ENCODE results near the gene DNASE1L1. TPM values are rescaled to one million over a fixed set of nuclear protein-coding genes. Genes with fewer than 3 reads are reported as not detected.
A peak's percentile ranks its signal among the peaks of the same experiment; 100 is the strongest.

The DNASE1L1 gene
- total and polyA plus RNA-seq, 2 of the 13 experiments (the other 11 are each of a cell fraction or from before 2014, with no cell fraction given), result 4.7 to 12.3 TPM

DNA sequence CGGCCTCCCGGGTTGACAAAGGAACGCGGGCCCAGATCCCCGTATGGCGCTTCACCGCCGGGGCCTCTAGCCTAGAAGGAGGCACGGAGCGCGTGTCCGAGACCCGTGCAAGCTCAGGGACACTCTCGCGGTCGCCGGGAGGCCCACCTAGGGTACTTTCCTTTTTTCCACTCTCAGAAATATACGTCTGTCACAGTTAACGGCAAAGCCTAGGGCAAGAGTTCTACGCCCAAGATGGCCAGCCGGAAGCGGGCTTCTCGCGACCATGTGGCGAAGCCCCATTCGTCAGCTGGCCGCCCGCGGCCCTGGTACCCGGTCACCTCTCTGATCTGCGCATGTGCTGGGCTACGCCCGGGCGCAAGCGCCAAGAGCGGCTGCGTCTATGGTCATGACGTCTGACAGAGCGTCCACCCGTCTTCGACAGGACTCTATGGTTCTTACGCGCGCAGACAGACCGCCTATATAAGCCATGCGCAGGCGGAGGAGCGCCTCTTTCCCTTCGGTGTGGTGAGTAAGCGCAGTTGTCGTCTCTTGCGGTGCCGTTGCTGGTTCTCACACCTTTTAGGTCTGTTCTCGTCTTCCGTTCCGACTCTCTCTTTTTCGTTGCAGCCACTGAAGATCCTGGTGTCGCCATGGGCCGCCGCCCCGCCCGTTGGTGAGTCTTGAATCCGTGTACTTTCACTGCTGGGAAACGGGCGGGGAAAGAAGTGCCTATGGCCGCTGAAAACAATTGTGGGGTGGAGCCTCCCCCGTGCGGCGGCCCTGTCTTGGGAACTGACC is 11.0 kb downstream of the DNASE1L1 start, which contains the start of gene RPL10 (continued):
- TF ChIP-seq, protein P1, sequence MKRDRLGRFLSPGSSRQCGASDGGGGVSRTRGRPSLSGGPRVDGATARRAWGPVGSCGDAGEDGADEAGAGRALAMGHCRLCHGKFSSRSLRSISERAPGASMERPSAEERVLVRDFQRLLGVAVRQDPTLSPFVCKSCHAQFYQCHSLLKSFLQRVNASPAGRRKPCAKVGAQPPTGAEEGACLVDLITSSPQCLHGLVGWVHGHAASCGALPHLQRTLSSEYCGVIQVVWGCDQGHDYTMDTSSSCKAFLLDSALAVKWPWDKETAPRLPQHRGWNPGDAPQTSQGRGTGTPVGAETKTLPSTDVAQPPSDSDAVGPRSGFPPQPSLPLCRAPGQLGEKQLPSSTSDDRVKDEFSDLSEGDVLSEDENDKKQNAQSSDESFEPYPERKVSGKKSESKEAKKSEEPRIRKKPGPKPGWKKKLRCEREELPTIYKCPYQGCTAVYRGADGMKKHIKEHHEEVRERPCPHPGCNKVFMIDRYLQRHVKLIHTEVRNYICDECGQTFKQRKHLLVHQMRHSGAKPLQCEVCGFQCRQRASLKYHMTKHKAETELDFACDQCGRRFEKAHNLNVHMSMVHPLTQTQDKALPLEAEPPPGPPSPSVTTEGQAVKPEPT (CRISPR knock-in tag; IDR thresholded peaks at IDR 0.05; ENCODE audit: low read depth), result no peak
- TF ChIP-seq ZNF331 (CRISPR knock-in tag; IDR thresholded peaks at IDR 0.05), result peak; percentile 73
- no peak for TF ChIP-seq RBAK (CRISPR knock-in tag; IDR thresholded peaks at IDR 0.05)
- peak; percentile 43; the same call in 1 of the 2 replicates for TF ChIP-seq TBX2 (CRISPR knock-in tag; IDR thresholded peaks at IDR 0.05; ENCODE audit: borderline replicate concordance)
- TF ChIP-seq, protein P2, sequence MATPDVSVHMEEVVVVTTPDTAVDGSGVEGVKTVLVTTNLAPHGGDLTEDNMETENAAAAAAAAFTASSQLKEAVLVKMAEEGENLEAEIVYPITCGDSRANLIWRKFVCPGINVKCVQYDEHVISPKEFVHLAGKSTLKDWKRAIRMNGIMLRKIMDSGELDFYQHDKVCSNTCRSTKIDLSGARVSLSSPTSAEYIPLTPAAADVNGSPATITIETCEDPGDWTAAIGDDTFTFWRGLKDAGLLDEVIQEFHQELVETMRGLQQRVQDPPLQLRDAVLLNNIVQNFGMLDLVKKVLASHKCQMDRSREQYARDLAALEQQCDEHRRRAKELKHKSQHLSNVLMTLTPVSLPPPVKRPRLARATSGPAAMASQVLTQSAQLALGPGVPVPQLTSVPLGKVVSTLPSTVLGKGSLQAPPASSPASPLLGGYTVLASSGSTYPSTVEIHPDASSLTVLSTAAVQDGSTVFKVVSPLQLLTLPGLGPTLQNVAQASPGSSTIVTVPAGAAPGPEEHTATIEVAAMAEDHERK (CRISPR knock-in tag; IDR thresholded peaks at IDR 0.05; ENCODE audit: low read depth), result peak; percentile 70
- TF ChIP-seq ZNF547 (CRISPR knock-in tag; IDR thresholded peaks at IDR 0.05), result no peak
- TF ChIP-seq KDM2A (CRISPR knock-in tag; IDR thresholded peaks at IDR 0.05; ENCODE audit: borderline replicate concordance, low read depth), result no peak
- TF ChIP-seq, protein P3, sequence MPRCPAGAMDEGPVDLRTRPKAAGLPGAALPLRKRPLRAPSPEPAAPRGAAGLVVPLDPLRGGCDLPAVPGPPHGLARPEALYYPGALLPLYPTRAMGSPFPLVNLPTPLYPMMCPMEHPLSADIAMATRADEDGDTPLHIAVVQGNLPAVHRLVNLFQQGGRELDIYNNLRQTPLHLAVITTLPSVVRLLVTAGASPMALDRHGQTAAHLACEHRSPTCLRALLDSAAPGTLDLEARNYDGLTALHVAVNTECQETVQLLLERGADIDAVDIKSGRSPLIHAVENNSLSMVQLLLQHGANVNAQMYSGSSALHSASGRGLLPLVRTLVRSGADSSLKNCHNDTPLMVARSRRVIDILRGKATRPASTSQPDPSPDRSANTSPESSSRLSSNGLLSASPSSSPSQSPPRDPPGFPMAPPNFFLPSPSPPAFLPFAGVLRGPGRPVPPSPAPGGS (CRISPR knock-in tag; IDR thresholded peaks at IDR 0.05), result no peak
- TF ChIP-seq, protein P4, sequence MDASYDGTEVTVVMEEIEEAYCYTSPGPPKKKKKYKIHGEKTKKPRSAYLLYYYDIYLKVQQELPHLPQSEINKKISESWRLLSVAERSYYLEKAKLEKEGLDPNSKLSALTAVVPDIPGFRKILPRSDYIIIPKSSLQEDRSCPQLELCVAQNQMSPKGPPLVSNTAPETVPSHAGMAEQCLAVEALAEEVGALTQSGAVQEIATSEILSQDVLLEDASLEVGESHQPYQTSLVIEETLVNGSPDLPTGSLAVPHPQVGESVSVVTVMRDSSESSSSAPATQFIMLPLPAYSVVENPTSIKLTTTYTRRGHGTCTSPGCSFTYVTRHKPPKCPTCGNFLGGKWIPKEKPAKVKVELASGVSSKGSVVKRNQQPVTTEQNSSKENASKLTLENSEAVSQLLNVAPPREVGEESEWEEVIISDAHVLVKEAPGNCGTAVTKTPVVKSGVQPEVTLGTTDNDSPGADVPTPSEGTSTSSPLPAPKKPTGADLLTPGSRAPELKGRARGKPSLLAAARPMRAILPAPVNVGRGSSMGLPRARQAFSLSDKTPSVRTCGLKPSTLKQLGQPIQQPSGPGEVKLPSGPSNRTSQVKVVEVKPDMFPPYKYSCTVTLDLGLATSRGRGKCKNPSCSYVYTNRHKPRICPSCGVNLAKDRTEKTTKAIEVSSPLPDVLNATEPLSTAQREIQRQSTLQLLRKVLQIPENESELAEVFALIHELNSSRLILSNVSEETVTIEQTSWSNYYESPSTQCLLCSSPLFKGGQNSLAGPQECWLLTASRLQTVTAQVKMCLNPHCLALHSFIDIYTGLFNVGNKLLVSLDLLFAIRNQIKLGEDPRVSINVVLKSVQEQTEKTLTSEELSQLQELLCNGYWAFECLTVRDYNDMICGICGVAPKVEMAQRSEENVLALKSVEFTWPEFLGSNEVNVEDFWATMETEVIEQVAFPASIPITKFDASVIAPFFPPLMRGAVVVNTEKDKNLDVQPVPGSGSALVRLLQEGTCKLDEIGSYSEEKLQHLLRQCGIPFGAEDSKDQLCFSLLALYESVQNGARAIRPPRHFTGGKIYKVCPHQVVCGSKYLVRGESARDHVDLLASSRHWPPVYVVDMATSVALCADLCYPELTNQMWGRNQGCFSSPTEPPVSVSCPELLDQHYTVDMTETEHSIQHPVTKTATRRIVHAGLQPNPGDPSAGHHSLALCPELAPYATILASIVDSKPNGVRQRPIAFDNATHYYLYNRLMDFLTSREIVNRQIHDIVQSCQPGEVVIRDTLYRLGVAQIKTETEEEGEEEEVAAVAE (CRISPR knock-in tag; IDR thresholded peaks at IDR 0.05; ENCODE audit: borderline replicate concordance), result no peak; the same call in 1 of the 2 replicates
- TF ChIP-seq, protein P5, sequence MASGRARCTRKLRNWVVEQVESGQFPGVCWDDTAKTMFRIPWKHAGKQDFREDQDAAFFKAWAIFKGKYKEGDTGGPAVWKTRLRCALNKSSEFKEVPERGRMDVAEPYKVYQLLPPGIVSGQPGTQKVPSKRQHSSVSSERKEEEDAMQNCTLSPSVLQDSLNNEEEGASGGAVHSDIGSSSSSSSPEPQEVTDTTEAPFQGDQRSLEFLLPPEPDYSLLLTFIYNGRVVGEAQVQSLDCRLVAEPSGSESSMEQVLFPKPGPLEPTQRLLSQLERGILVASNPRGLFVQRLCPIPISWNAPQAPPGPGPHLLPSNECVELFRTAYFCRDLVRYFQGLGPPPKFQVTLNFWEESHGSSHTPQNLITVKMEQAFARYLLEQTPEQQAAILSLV (CRISPR knock-in tag; IDR thresholded peaks at IDR 0.05; ENCODE audit: borderline replicate concordance), result 0 out of 2 replicates have a peak, but pooled peaks have one; percentile 8
- no peak for TF ChIP-seq ISX (CRISPR knock-in tag; conservative IDR thresholded peaks at IDR 0.05)
- peak; percentile 49; the same call in 1 of the 2 replicates for TF ChIP-seq GATA4 (IDR thresholded peaks at IDR 0.05; ENCODE audit: borderline replicate concordance, low read depth)
- no peak for TF ChIP-seq HOXA7 (CRISPR knock-in tag; IDR thresholded peaks at IDR 0.05)
- TF ChIP-seq ZMYM2 (CRISPR knock-in tag; IDR thresholded peaks at IDR 0.05), result no peak
- TF ChIP-seq YEATS2 (CRISPR knock-in tag; IDR thresholded peaks at IDR 0.05; ENCODE audit: borderline replicate concordance), result peak; percentile 85
- 0 out of 2 replicates have a peak, but pooled peaks have one; percentile 9 for TF ChIP-seq ZNF160 (CRISPR knock-in tag; IDR thresholded peaks at IDR 0.05)
- peak; percentile 80 for TF ChIP-seq ZNF256 (CRISPR knock-in tag; conservative IDR thresholded peaks at IDR 0.05)
- no peak for TF ChIP-seq ZNF224 (CRISPR knock-in tag; IDR thresholded peaks at IDR 0.05)
- no peak for TF ChIP-seq RCOR2 (CRISPR knock-in tag; IDR thresholded peaks at IDR 0.05)

All from HepG2 (cell line).